ES-I3 (cell line): ENCODE results near the gene CPA1.

ENCODE experiments used
- H3K36me3 ChIP-seq: 2 replicates; pipeline ENCODE4 v1.6.1; 2013; ENCODE audit warnings: mild to moderate bottlenecking, low read length, control low read depth, moderate library complexity; ENCODE audit not compliant: insufficient read depth
- H3K4me1 ChIP-seq: 2 replicates; pipeline ENCODE4 v1.6.1; 2013; ENCODE audit warnings: mild to moderate bottlenecking, control low read depth, low read length; ENCODE audit not compliant: insufficient read depth
- H3K9ac ChIP-seq: 2 replicates; pipeline ENCODE4 v1.6.1; 2013; ENCODE audit warnings: low read depth, mild to moderate bottlenecking, low read length, moderate library complexity
- H3K9me3 ChIP-seq: 2 replicates; pipeline ENCODE4 v1.6.1; 2013; ENCODE audit warnings: mild to moderate bottlenecking, low read length, moderate library complexity; ENCODE audit not compliant: control insufficient read depth, insufficient read depth

The CPA1 gene

GRCh38 chr7:130409067-130409711 lies 28.9 kb downstream of the CPA1 start:
- Histone ChIP-seq H3K9me3 (no peaks in the 10 kb centered on the region), H3K36me3 (no peaks in the 10 kb centered on the region), H3K4me1 (no peaks in the 10 kb centered on the region), H3K9ac (no peak overlapping the region)

- no peaks in the 10 kb centered on the region for H3K36me3 ChIP-seq
- H3K9me3 ChIP-seq = no peaks in the 10 kb centered on the region
- no peaks in the 10 kb centered on the region for H3K4me1 ChIP-seq
- no peak overlapping the region for H3K9ac ChIP-seq
Measured at GRCh38 chr7:130409712-130410072, 29.4 kb downstream of the CPA1 start.

- no peaks in the 10 kb centered on the region for H3K9me3 ChIP-seq
- no peaks in the 10 kb centered on the region for H3K36me3 ChIP-seq
- H3K9ac ChIP-seq = no peak overlapping the region
- H3K4me1 ChIP-seq = no peaks in the 10 kb centered on the region
Measured at GRCh38 chr7:130410868-130411541, 30.7 kb downstream of the CPA1 start.

GRCh38 chr7:130413201-130413600 lies 32.9 kb downstream of the CPA1 start:
- no peaks in the 10 kb centered on the region for H3K9me3 ChIP-seq
- no peaks in the 10 kb centered on the region for H3K4me1 ChIP-seq
- H3K36me3 ChIP-seq = no peaks in the 10 kb centered on the region
- H3K9ac ChIP-seq = no peak overlapping the region

GRCh38 chr7:130415006-130415405 lies 34.7 kb downstream of the CPA1 start:
- Histone ChIP-seq H3K9me3 (no peaks in the 10 kb centered on the region), H3K4me1 (no peaks in the 10 kb centered on the region), H3K9ac (no peak overlapping the region), H3K36me3 (no peaks in the 10 kb centered on the region)

GRCh38 chr7:130417213-130417612 lies 36.9 kb downstream of the CPA1 start:
- Histone ChIP-seq H3K9ac (no peak overlapping the region), H3K4me1 (no peaks in the 10 kb centered on the region), H3K9me3 (no peaks in the 10 kb centered on the region), H3K36me3 (no peaks in the 10 kb centered on the region)

- H3K4me1 ChIP-seq = no peaks in the 10 kb centered on the region
- no peak overlapping the region for H3K9ac ChIP-seq
- H3K36me3 ChIP-seq = no peaks in the 10 kb centered on the region
- no peaks in the 10 kb centered on the region for H3K9me3 ChIP-seq
Measured at GRCh38 chr7:130418306-130418705, 38.0 kb downstream of the CPA1 start.

- Histone ChIP-seq H3K36me3 (no peaks in the 10 kb centered on the region), H3K4me1 (no peaks in the 10 kb centered on the region), H3K9ac (no peak overlapping the region), H3K9me3 (no peaks in the 10 kb centered on the region)
Measured at GRCh38 chr7:130419658-130420057, 39.4 kb downstream of the CPA1 start.

- H3K4me1 ChIP-seq = no peaks in the 10 kb centered on the region
- H3K9ac ChIP-seq = no peak overlapping the region
- no peaks in the 10 kb centered on the region for H3K36me3 ChIP-seq
- no peaks in the 10 kb centered on the region for H3K9me3 ChIP-seq
Measured at GRCh38 chr7:130420943-130421578, 40.8 kb downstream of the CPA1 start.

GRCh38 chr7:130421684-130422083 lies 41.4 kb downstream of the CPA1 start:
- H3K9ac ChIP-seq = no peak overlapping the region
- no peaks in the 10 kb centered on the region for H3K9me3 ChIP-seq
- H3K4me1 ChIP-seq = no peaks in the 10 kb centered on the region
- no peaks in the 10 kb centered on the region for H3K36me3 ChIP-seq

- no peaks in the 10 kb centered on the region for H3K9me3 ChIP-seq
- H3K36me3 ChIP-seq = no peaks in the 10 kb centered on the region
- no peak overlapping the region for H3K9ac ChIP-seq
- no peaks in the 10 kb centered on the region for H3K4me1 ChIP-seq
Measured at GRCh38 chr7:130423501-130424037, 43.3 kb downstream of the CPA1 start.

- Histone ChIP-seq H3K9ac (no peak overlapping the region), H3K36me3 (no peaks in the 10 kb centered on the region)
Measured at GRCh38 chr7:130425796-130426195, 45.5 kb downstream of the CPA1 start.

GRCh38 chr7:130426564-130426963 lies 46.3 kb downstream of the CPA1 start:
- H3K9ac ChIP-seq = no peak overlapping the region
- no peaks in the 10 kb centered on the region for H3K4me1 ChIP-seq
- no peaks in the 10 kb centered on the region for H3K36me3 ChIP-seq
- H3K9me3 ChIP-seq = no peaks in the 10 kb centered on the region

More at GRCh38 chr7:130425796-130426195, 45.5 kb downstream of the CPA1 start:
- Histone ChIP-seq H3K9me3 (no peaks in the 10 kb centered on the region), H3K4me1 (no peaks in the 10 kb centered on the region)

- H3K9ac ChIP-seq = no peak overlapping the region
- no peaks in the 10 kb centered on the region for H3K36me3 ChIP-seq
- H3K4me1 ChIP-seq = no peaks in the 10 kb centered on the region
- no peaks in the 10 kb centered on the region for H3K9me3 ChIP-seq
Measured at GRCh38 chr7:130429019-130429418, 48.7 kb downstream of the CPA1 start.

GRCh38 chr7:130430115-130430514 lies 49.8 kb downstream of the CPA1 start:
- Histone ChIP-seq H3K36me3 (no peaks in the 10 kb centered on the region), H3K9me3 (no peaks in the 10 kb centered on the region), H3K4me1 (no peaks in the 10 kb centered on the region), H3K9ac (no peak overlapping the region)
